IPS-NIHi7 (cell line): Measurements from ENCODE around the gene SSR4.
"Not testable (repeated sequence)": the region's sequence is repeated elsewhere in the genome, so short reads cannot be mapped to it uniquely, and the experiment has no call there.

Source experiments
- DNase-seq: peaks from one replicate; pipeline ENCODE4 v3.0.0; 2012; ENCODE audit warnings: mixed read lengths; ENCODE audit errors: extremely low spot score

SSR4 gene

DNA sequence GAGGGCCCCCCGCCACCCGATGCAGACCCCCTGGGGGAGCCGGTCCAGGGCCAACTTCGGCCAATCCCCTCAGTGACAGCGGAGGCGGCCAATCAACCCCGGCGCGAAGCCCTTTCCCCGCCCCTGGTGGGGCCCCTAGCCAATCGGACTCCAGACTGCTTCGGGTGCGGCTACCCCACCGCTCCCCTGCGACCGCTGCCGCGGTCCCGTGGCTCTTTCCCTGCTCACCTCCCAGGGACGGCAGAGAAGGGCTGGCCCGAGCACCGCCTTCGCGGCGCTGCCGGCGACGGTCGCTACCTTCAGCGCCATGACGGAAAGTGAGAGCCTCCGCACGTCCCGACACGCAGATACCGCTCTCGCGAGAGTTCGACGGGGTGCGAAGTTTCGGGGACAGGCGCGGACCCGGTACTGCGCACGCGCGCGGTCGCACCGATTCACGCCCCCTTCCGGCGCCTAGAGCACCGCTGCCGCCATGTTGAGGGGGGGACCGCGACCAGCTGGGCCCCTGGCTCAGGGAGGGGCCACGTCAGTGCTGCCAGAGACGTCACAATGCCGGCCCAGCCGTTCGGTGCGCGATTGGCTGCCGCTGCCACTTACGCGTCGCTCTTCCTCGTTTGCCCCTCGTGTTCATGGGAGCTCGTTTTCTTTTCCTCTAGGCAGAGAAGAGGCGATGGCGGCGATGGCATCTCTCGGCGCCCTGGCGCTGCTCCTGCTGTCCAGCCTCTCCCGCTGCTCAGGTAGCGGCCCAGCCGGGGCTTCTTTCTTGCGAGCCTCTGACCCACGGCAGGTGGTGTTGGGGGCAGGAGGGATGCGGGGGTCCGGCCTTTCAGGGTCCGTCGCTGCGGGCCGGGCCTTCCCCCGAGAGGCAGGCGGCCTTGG lies at the start of gene SSR4, which contains the start of gene IDH3G:
Gene SSR4, plus strand, starts transcription at position 651 of the 879 bp plus-strand sequence. Its CDS starts 20 bp downstream, at position 671.
Gene IDH3G, minus strand, starts transcription at position 358 of the 879 bp plus-strand sequence. Its CDS starts 49 bp downstream, at position 309.
- DNase-seq = peak; percentile 96

- DNase-seq = not testable (repeated sequence)
These were observed 49.4 kb upstream of the SSR4 start for GRCh38 chrX:153745067-153745433.

DNA sequence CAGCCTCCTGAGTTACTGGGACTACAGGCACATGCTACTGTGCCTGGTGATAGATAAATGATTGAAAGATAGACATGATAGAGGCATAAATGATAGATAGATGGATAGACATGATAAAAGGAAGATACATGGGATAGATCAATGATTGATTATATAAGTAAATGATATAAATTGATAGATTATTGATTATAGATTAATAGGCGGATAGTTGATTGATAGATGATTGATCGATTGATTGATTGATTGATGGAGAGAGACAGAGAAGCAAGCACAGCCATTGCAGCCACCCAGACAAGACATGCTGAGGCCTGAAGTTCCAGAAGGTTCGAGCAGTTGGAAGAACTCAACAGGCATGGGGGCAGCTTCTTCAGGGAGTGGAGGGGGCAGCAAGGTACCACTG lies 48.1 kb upstream of the SSR4 start:
- no peak for DNase-seq

DNA sequence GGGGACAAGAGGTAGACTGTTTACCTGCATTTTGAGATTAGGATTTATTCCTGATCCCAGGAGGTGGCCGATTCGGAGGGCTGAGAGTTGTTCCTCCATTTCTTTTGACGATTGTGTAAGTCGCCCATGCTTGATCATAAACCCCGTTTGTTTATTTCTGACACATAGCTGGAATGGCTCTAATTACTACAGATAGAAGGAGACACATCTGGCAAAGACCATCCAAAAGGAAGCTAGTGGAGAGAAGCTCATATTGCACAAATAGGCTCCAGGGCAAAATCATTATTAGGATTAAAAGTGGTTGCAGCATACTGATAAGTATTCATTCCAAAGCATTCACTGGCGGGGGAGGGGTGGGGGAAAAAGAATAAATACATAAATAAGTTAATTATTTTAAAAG lies 47.5 kb upstream of the SSR4 start:
- DNase-seq = not testable (repeated sequence)

DNA sequence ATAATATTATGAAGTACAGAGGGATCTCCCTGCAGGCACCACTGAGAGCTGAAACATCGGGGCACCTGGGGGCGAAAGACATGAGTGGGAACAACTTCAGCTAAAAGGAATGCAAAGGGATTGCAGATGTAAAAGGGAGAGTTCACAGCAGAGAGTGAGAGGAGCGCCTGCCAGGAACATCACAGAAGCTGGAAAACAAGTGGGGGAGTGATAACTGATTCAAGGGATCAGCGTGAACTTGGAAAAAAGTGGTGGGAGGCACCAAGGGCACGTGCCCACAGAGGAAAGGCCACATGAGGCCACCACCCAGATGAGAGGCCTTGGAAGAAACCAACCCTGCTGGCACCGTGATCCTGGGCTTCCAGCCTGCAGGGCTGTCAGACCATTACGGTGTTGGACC lies 45.5 kb upstream of the SSR4 start:
- not testable (repeated sequence) for DNase-seq

- DNase-seq = peak; percentile 7
These were observed 44.2 kb upstream of the SSR4 start for GRCh38 chrX:153750127-153750774.

DNA sequence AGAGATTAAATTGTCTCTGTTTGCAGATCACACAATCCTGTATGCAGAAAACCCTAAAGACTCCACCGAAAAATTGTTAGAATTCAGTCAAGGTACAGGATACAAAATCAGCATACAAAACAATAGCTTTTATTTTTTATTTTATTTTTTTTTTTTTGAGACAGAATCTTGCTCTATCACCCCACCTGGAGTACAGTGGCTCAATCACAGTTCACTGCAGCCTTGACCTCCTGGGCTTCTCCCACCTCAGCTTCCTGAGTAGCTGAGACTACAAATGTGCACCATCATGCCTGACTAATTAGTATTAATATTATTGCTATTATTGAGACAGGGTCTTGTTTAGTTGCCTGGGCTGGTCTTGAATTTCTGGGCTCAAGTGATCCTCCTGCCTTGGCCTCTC lies 39.3 kb upstream of the SSR4 start:
- no peak for DNase-seq

GRCh38 chrX:153761863-153762262 lies 32.6 kb upstream of the SSR4 start:
- DNase-seq = no peak

DNA sequence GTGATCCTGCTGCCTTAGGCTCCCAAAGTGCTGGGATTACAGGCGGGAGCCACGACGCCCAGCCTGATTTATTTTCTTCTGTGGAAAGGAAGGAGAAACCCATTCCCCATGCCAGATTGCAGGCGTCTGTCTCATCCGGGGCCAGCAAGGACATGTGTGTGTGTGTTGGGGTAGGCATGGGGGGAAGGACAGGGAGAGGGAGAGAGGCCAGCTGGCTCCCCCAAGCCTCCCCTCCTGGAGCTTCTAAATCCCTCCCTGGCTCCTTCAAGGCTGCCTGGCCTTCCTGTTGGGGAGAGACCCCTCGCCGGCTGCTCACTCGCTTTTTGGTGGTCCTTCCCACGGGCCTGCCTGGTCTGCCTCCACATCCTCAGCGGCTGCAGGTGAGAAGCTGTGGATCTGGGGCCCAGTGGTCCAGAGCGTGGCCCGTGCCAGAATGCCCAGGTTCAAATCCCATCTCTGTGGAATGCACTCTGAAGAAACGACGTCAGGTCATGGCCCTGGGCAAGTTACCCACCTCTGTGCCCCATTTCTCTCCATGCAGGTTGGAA lies 31.8 kb upstream of the SSR4 start:
- no peak for DNase-seq

- DNase-seq = no peak
These were observed 31.1 kb upstream of the SSR4 start for GRCh38 chrX:153763298-153763932.

DNA sequence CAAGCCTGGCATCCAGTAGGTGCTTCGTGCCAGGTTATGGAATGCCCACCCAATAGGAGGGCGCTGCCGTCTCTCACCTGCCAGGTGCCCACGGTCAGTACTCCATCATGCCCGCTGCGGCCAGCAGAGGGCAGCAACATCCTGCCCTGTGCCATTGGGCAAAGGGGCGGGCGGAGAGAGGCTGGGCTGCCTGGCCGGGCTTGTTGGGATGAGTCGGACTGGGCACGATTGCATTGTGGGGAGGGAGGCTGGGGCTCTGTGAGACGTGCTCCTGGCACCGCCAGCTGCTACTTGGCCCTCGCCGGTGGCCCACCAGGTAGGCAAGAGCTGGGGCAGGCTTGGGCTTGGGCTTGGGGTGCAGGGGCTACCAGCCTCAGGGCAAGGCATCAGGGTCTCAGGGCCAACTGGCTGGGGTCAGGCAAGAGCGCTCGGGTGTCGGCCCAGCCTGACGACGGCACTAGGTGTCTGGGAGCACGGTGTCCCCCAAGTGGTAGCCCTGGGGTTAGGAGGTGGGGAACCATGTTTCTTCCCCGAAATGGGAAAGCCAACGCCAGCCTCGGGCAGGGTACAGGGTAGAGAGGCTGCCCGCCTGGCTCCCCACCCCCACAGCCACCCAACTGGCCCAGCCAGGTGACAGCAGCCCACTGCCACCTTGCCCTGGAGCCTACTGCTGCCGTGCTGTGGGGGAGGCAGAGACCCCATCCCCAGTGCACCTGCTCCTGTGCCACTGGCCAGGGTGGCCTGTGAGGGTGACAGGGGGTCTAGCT lies 30.3 kb upstream of the SSR4 start, which contains the start of gene PLXNB3:
Gene PLXNB3, plus strand, starts transcription at position 261 of the 767 bp plus-strand sequence. CDS start 1,287 bp downstream, outside the sequence.
- peak; percentile 80 for DNase-seq

DNA sequence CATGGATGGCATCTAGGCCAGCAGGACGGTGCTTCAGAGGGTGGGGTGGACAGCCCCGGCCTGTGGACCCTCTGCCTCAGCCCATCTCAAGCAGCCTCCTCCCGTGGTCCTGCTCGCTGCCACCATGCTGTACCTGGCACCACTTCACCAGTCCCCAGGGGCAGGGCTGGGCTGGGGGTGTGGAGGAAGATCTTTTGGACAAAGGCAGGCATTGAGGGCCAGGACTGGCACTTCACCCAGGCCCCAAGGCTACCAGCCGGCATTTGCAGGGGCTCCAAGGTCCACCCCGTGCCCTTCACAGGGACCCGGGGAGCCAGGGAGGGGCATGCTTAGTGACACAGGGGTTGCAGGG lies 29.7 kb upstream of the SSR4 start:
- DNase-seq = no peak

GRCh38 chrX:153765138-153766079 lies 29.1 kb upstream of the SSR4 start:
- DNase-seq = no peak

- no peak for DNase-seq
These were observed 28.2 kb upstream of the SSR4 start for GRCh38 chrX:153766098-153766817.

- DNase-seq = no peak
These were observed 27.4 kb upstream of the SSR4 start for GRCh38 chrX:153766871-153767673.

DNA sequence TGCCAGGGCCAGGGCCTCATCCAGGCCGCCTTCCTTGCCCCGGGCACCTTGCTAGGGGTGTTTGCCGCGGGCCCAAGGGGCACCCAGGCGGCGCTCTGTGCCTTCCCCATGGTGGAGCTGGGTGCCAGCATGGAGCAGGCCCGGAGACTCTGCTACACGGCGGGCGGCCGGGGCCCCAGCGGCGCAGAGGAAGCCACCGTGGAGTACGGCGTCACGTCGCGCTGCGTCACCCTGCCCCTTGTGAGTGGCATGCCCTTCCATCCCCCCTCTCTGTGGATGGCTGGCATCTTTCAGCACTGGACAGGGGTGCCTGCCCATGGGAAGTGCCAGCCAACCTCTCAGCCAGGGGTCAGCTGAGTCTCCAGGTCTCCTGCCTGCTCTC lies 26.8 kb upstream of the SSR4 start:
- DNase-seq = no peak

DNA sequence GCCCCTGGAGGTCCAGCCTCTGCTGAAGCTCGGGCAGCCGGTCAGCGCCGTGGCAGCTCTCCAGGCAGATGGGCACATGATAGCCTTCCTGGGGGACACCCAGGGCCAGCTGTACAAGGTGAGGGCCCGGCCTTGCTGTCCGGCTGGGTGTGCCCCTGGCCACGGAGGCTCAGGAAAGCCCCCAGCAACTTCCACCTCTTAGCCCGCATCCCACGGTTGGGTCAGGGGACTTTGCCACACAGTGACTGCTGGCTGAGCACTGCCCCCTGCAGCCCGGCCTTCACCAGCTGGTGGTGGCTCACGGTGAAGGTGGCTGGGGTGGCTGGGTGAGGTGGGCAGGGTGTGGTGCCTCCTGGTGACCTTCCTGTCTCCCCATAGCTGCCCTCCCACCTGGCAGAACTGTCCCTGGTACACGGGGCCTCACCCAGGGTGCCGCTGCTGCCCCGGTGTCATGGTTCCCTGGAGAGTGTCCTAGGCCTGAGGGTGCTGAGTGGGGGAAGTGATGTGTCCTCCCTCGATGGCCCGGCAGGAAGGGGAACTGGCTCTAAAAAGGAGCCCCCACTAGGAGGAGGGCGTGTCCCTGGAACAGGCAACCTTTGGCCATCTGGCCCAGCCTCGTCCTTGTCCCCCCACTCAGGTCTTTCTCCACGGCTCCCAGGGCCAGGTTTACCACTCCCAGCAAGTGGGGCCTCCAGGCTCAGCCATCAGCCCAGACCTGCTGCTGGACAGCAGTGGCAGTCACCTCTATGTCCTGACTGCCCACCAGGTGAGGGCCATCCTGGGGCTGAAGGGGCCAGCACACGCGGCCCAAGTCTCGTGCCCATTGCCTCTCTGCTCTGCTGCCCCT lies 25.9 kb upstream of the SSR4 start:
- DNase-seq = no peak
